SHP77 treated with DMSO at 0.1 percent for 48 hours (cell line): Measurements from ENCODE around the gene SST.
A peak's percentile ranks its signal among the peaks of the same experiment; 100 is the strongest.

Experiments used
- DNase-seq: peaks from one replicate; lab custom pipeline; 2025; lab: John Stamatoyannopoulos, UW

SST gene

DNA sequence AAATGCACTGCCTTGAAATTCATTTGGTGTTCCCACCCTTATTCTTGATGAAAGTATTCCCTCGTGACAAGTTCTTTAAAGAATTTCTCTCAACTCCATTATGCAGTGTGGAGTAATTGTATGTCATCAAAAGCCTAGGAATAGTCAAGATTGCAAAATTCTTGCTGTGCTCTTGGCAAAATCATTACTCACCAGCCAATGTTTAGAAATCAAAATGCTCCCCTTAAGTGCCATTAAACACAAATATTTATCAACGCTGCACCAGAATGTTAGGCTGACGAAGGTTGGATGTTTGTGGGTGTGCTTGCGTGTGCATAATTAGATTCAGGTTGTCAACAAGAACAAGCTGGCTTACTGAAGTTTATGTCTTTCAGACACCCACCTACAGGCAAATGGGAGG is 40.5 kb downstream of the SST start:
- DNase-seq = no peak

DNA sequence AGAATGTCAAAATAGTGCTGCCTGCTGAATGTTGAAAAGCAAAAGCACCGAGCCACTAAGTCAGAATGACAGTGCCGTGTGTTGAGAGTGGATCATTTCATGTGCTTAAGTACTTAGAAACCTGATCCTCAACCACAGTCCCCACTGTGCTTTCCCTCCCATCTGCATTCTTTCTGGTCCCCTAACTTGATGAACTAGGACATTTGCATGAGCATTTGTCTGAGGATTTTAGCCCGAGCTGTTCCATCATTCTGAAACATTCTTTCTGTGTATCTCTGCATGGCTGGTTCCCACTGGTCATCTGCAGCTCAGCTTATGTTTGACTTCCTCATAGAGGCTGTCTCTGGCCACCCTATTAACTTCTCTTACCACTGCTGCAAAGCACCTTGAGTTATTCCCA is 42.0 kb downstream of the SST start:
- DNase-seq = no peak

GRCh38 chr3:187626581-187626980 is 43.6 kb downstream of the SST start:
- DNase-seq = no peak

GRCh38 chr3:187624588-187624987 is 45.6 kb downstream of the SST start:
- DNase-seq = no peak

GRCh38 chr3:187623285-187623814 is 46.8 kb downstream of the SST start:
- peak; percentile 8 for DNase-seq

GRCh38 chr3:187621881-187622280 is 48.3 kb downstream of the SST start:
- DNase-seq = no peak

GRCh38 chr3:187619461-187619860 is 50.7 kb downstream of the SST start:
- DNase-seq = no peak
